Natural killer cell (primary cell): ENCODE results near the gene KLHDC10. TPM values are rescaled to one million over a fixed set of nuclear protein-coding genes. Genes with fewer than 3 reads are reported as not detected.
"Not testable (repeated sequence)": the region's sequence is repeated elsewhere in the genome, so short reads cannot be mapped to it uniquely, and the experiment has no call there.

Source experiments
- ATAC-seq, 3 donors: fragments of 150-1000 bp in 2 of 3; fragments of 200-7000 bp in 1 of 3; cut with Tn5 transposase; 1 replicate in 1 of 3; 2 replicates in 2 of 3; pipeline ENCODE4 v1.10.0; 2021; ENCODE audit warnings: mild to moderate bottlenecking in 2 of 3, moderate library complexity in 2 of 3
- DNase-seq, 2 donors: peaks; one replicate each; pipeline versions ENCODE4 v3.0.0 to v3.0.0-alpha.2; 2013 to 2021; ENCODE audit warnings: mixed read lengths in 1 of 2
- H3K27ac ChIP-seq: one replicate; pipeline ENCODE4 v1.5.1; 2013; ENCODE audit warnings: mild to moderate bottlenecking, low read length
- H3K27me3 ChIP-seq: one replicate; pipeline ENCODE4 v1.6.1; 2013; ENCODE audit warnings: low read length; ENCODE audit not compliant: control insufficient read depth, insufficient read depth
- H3K36me3 ChIP-seq: one replicate; pipeline ENCODE4 v1.6.1; 2013; ENCODE audit warnings: low read length; ENCODE audit not compliant: control insufficient read depth, insufficient read depth
- H3K4me1 ChIP-seq: one replicate; pipeline ENCODE4 v1.6.1; 2013; ENCODE audit warnings: low read length; ENCODE audit not compliant: control insufficient read depth, insufficient read depth
- H3K4me3 ChIP-seq: one replicate; pipeline ENCODE4 v1.5.1; 2013; ENCODE audit warnings: low read length
- H3K9me3 ChIP-seq: one replicate; pipeline ENCODE4 v1.6.1; 2013; ENCODE audit warnings: low read length; ENCODE audit not compliant: control insufficient read depth, insufficient read depth
- H3K27ac Mint-ChIP-seq, 2 donors: one replicate each; pipeline ENCODE4 v1.8.0; 2022; ENCODE audit warnings: mild to moderate bottlenecking in 2 of 2, mixed read lengths in 2 of 2, moderate library complexity in 1 of 2
- H3K27me3 Mint-ChIP-seq, 2 donors: one replicate each; pipeline ENCODE4 v1.8.0; 2022; ENCODE audit warnings: low read depth in 2 of 2, mixed read lengths in 2 of 2
- H3K36me3 Mint-ChIP-seq: one replicate; pipeline ENCODE4 v1.8.0; 2022; ENCODE audit warnings: mixed read lengths
- H3K4me1 Mint-ChIP-seq, 2 donors: one replicate each; pipeline ENCODE4 v1.8.0; 2022; ENCODE audit warnings: mixed read lengths in 2 of 2
- H3K4me3 Mint-ChIP-seq: one replicate; pipeline ENCODE4 v1.8.0; 2022; ENCODE audit warnings: mild to moderate bottlenecking, moderate library complexity, mixed read lengths
- H3K9me3 Mint-ChIP-seq, 2 donors: one replicate each; pipeline ENCODE4 v1.8.0; 2022; ENCODE audit warnings: mixed read lengths in 2 of 2
- WGBS: methylation state at CpG from one replicate; pipeline ENCODE4 v1.1.7; 2013; ENCODE audit warnings: missing lambda C conversion rate; ENCODE audit not compliant: insufficient coverage; 5-methylcytosine and 5-hydroxymethylcytosine counted together
- intact Hi-C: fragments of 100-400 bp; cut with micrococcal nuclease; formaldehyde crosslinking; loops from one replicate; pipeline ENCODE4 v1.14.2; 2022
- total RNA-seq, 4 donors: library from RNA; stranded (reverse); fragments of 120-200 nt in 1 of 4; gene quantifications; one replicate each; pipeline versions ENCODE4 v1.2.3 to v1.2.4, GENCODE V29; 2013 to 2022
- TF ChIP-seq, protein P1 (sequence below): fragments of 200-600 bp; IDR thresholded peaks from one replicate; pipeline ENCODE4 v1.8.0; 2022; ENCODE audit warnings: antibody characterized with exemption

KLHDC10 gene
- total RNA-seq, 3 donors from 2014 or later (not counting 1 experiment from before 2014, with no cell fraction given): 13.6 to 23.2 (median 21.9) TPM

DNA sequence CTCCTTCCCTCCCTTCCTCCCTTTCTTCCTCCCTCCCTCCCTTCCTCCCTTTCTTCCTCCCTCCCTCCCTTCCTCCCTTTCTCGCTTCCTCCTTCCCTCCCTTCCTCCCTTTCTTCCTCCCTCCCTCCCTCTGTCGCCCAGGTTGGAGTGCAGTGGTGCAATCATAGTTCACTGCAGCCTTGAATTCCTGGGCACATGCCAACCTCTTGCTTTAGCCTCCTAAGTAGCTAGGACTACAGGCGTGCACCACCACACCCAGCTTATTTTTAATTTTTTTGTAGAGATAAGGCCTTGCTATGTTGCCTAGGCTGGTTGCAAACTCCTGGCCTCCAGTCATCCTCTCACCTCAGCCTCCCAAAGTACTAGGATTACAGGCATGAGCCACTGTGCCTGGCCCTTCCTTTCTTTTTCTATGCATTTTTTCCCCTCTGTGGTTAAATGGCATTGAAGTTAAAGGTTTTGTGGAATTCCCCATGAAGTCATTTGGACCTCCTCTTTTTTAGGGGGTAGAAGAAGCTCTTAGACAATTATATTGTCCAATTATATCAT lies 9.6 kb downstream of the KLHDC10 start:
- Mint-ChIP-seq H3K9me3 (no peaks in the 10 kb centered on the region), H3K4me3 (no peak overlapping the region), H3K36me3 (no peaks in the 10 kb centered on the region), H3K4me1 (peaks cover 18 to 37% of the 10 kb centered on the region in 2 donors), H3K27ac (no peak overlapping the region), H3K27me3 (no peaks in the 10 kb centered on the region)
- H3K4me3 ChIP-seq: no peak overlapping the region
- H3K4me1 ChIP-seq: no peaks in the 10 kb centered on the region
- WGBS: 94% methylated on average over 3 of the region's 3 CpGs
- H3K9me3 ChIP-seq: no peaks in the 10 kb centered on the region
- H3K27ac ChIP-seq: no peak overlapping the region
- DNase-seq (no peak), ATAC-seq (no peak)
- intact Hi-C loops: no loop called here
- TF ChIP-seq, protein P1, sequence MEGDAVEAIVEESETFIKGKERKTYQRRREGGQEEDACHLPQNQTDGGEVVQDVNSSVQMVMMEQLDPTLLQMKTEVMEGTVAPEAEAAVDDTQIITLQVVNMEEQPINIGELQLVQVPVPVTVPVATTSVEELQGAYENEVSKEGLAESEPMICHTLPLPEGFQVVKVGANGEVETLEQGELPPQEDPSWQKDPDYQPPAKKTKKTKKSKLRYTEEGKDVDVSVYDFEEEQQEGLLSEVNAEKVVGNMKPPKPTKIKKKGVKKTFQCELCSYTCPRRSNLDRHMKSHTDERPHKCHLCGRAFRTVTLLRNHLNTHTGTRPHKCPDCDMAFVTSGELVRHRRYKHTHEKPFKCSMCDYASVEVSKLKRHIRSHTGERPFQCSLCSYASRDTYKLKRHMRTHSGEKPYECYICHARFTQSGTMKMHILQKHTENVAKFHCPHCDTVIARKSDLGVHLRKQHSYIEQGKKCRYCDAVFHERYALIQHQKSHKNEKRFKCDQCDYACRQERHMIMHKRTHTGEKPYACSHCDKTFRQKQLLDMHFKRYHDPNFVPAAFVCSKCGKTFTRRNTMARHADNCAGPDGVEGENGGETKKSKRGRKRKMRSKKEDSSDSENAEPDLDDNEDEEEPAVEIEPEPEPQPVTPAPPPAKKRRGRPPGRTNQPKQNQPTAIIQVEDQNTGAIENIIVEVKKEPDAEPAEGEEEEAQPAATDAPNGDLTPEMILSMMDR: no peak
- H3K27me3 ChIP-seq: no peaks in the 10 kb centered on the region
- H3K36me3 ChIP-seq: peaks cover 3% of the 10 kb centered on the region

DNA sequence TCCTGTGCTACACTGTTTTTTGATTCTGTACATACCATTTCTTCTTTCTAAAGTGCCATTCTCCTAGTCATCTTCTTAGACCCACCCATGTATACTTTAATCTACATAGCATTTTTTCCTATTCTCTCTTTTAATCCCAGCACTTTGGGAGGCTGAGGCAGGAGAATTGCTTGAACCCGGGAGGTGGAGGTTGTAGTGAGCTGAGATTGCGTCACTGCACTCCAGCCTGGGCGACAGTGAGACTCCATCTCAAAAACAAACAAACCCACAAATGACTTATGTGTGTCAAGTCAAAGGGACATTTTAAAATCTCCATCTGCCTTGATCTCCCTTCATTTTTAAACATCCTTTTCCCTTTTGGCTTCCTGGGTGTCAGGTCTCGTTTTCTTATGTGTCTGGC lies 13.2 kb downstream of the KLHDC10 start:
- H3K27me3 Mint-ChIP-seq, H3K36me3 Mint-ChIP-seq, H3K27me3 ChIP-seq, H3K27ac ChIP-seq, H3K9me3 Mint-ChIP-seq, H3K9me3 ChIP-seq, H3K4me3 ChIP-seq, ATAC-seq, intact Hi-C loops, H3K4me3 Mint-ChIP-seq, H3K4me1 ChIP-seq, H3K36me3 ChIP-seq, DNase-seq: not testable (repeated sequence)
- peak overlapping the region in 1 of 2 donors; percentile 2 for H3K27ac Mint-ChIP-seq
- peaks cover 18 to 32% of the 10 kb centered on the region in 2 donors for H3K4me1 Mint-ChIP-seq
- 100% methylated on average over 2 of the region's 4 CpGs for WGBS

DNA sequence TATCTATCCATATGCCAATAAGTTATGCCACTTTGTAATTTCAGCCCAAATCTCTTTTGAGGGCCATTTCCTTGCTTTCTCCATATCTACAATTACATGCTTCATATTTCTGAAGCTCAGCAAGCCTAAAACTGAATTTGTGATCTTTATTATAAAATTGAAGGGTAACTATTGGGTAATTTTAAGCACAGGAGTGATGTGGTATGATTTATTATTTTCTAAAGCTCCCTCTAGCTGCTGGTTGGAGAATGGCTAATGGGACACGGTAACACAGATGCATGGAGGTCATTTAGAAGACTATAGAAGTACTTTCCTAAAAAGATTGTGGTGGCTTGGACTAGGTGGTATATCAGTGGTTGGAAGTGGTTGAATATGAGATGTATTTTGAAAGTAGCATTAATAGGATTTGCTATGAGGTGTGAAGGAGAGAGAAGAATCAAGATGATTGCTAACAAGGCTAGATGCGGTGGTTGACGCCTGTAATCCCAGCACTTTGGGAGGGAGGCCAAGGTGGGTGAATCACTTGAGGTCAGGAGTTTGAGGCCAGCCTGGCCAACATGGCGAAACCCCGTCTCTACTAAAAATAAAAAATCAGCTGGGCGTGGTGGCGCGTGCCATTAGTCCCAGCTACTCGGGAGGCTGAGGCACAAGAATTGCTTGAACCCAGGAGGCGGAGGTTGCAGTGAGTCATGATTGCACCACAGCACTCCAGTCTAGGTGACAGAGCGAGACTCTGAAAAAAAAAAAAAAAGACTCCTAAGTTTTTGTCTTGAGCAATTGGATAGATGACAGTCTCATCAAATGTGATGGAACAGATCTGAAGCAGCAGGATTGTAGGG lies 13.9 kb downstream of the KLHDC10 start:
- Histone ChIP-seq H3K9me3 (no peaks in the 10 kb centered on the region), H3K27me3 (no peaks in the 10 kb centered on the region), H3K4me3 (no peak overlapping the region), H3K27ac (no peak overlapping the region), H3K36me3 (no peaks in the 10 kb centered on the region), H3K4me1 (no peaks in the 10 kb centered on the region)
- Mint-ChIP-seq H3K9me3 (no peaks in the 10 kb centered on the region), H3K27me3 (no peaks in the 10 kb centered on the region), H3K4me1 (peaks cover 18 to 32% of the 10 kb centered on the region in 2 donors), H3K27ac (peak overlapping the region in 1 of 2 donors; percentile 2), H3K36me3 (no peaks in the 10 kb centered on the region), H3K4me3 (no peak overlapping the region)
- 91% methylated on average over 11 of the region's 11 CpGs for WGBS
- intact Hi-C loops: no loop called here
- peak in 1 of 2 donors; percentile 33 for DNase-seq
- TF ChIP-seq, protein P1: peak; percentile 56
- ATAC-seq: peak in 2 of 3 donors; percentile 49 to 50

DNA sequence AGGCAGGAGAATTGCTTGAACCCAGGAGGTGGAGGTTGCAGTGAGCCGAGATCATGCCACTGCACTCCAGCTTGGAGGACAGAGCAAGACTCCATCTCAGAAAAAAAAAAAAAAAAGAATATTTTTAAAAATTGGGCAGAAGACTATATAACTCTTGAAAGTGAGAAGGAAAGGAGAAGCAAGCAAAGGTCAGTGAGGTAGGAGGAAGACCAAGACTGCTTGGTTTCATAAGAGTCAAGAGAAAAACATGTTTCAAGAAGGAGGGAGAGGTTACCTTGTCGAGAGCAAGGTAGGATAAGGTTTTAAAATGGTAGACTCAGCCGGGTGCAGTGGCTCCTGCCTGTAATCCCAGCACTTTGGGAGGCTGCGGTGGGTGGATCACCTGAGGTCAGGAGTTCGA lies 14.9 kb downstream of the KLHDC10 start:
- ATAC-seq, H3K27ac Mint-ChIP-seq, intact Hi-C loops, H3K27me3 ChIP-seq, DNase-seq, H3K36me3 Mint-ChIP-seq, H3K9me3 ChIP-seq, H3K4me3 Mint-ChIP-seq, H3K27ac ChIP-seq, H3K27me3 Mint-ChIP-seq, H3K4me1 ChIP-seq, H3K36me3 ChIP-seq, H3K9me3 Mint-ChIP-seq, H3K4me3 ChIP-seq: not testable (repeated sequence)
- peaks cover 18 to 32% of the 10 kb centered on the region in 2 donors for H3K4me1 Mint-ChIP-seq
- 100% methylated on average over 5 of the region's 5 CpGs for WGBS
